Skin epidermis (tissue), 12 donors: ENCODE data around the gene RUSF1.
A peak's percentile ranks its signal among the peaks of the same experiment; 100 is the strongest.
"Not testable (repeated sequence)": the region's sequence is repeated elsewhere in the genome, so short reads cannot be mapped to it uniquely, and the experiment has no call there.

Experiments used
- H3K27ac ChIP-seq, 21 experiments: fragments of 200-600 bp; sonication (generic) in 11 of 21; one replicate each; pipeline ENCODE4 v1.5.0; 2020; ENCODE audit warnings: mild to moderate bottlenecking in 3 of 21, inconsistent platforms in 2 of 21, moderate library complexity in 2 of 21
- H3K4me3 ChIP-seq, 7 experiments: fragments of 200-600 bp; sonication (generic) in 2 of 7; one replicate each; pipeline ENCODE4 v1.5.0; 2020; ENCODE audit warnings: inconsistent platforms in 2 of 7, mild to moderate bottlenecking in 2 of 7, moderate library complexity in 1 of 7

The RUSF1 gene

DNA sequence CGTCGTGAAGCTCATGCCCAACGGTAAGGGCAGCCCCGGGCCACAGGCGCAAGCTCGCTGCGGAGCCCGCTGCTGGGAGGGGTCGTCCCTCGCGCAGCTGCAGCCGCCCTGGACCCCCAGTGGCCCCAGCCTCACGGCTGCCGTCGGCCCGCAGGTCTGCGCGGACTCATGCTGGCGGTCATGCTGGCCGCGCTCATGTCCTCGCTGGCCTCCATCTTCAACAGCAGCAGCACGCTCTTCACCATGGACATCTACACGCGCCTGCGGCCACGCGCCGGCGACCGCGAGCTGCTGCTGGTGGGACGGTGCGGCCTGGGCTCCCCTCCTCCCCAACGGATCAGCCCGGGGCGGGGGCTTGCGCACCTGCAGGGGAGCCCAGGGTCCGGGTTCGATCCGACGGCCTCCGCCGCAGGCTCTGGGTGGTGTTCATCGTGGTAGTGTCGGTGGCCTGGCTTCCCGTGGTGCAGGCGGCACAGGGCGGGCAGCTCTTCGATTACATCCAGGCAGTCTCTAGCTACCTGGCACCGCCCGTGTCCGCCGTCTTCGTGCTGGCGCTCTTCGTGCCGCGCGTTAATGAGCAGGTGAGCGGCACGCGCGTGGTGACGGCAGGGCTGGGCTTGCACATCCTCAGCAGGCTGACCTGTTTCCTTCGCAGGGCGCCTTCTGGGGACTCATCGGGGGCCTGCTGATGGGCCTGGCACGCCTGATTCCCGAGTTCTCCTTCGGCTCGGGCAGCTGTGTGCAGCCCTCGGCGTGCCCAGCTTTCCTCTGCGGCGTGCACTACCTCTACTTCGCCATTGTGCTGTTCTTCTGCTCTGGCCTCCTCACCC lies 19.5 kb downstream of the RUSF1 start:
- H3K27ac ChIP-seq = peak overlapping the region in 3 of 21 experiments; percentile 5 to 60 (median 37)
- H3K4me3 ChIP-seq = peak overlapping the region; percentile 24 to 49 (median 40)

DNA sequence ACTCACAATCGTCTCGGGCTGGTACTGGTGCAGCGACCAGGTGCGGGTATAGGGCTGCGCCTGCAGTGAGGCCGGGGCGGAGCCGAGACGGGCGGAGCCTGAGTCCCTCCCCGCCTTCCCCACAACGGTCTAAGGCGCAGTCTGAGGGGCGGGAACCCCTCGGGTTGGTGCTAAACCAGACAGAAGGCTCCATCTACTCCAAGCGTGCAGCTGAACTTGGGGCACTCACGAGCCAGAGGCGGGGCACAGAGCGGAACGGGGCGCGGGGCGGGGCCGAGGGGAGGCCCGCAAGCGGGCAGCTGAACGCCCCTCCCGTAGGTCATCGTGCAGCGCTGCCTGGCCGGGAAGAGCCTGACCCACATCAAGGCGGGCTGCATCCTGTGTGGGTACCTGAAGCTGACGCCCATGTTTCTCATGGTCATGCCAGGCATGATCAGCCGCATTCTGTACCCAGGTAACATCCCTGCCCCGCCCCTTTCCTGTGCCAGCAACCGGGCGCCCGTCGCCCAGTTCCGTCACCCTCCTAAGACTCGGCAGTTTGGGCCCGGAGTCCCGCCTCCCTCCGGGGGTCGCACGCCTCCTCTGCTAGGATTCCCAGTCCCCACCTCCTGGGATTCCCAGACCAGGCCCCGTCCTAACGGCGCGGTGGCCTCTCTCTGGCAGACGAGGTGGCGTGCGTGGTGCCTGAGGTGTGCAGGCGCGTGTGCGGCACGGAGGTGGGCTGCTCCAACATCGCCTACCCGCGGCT lies 20.3 kb downstream of the RUSF1 start:
- Histone ChIP-seq H3K27ac (peak overlapping the region in 7 of 21 experiments; percentile 5 to 60 (median 24)), H3K4me3 (peak overlapping the region; percentile 24 to 49 (median 40))

DNA sequence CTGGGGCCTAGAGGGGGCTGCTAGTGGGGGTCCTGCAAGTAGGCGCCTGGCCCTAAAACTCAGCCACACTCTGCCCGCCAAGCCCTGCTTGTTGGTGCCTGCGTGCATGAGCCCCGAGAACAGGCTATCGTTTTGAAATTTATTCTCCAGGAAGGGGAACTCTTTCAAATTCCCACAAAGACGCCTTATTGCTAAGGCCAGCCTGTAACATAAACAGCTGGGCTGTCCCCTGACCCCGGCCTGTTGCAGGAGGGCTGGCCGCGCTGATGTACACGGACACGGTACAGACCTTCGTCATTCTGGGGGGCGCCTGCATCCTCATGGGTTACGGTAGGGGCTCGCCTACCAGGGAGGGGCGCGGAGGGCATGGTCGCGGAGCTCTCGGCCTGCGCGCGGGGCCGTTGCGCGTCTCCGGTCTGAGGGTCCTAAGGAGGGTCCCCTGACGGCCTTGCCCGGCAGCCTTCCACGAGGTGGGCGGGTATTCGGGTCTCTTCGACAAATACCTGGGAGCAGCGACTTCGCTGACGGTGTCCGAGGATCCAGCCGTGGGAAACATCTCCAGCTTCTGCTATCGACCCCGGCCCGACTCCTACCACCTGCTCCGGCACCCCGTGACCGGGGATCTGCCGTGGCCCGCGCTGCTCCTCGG lies 21.0 kb downstream of the RUSF1 start:
- Histone ChIP-seq H3K4me3 (peak overlapping the region; percentile 24 to 49 (median 40)), H3K27ac (peak overlapping the region in 6 of 21 experiments; percentile 13 to 60 (median 30))

DNA sequence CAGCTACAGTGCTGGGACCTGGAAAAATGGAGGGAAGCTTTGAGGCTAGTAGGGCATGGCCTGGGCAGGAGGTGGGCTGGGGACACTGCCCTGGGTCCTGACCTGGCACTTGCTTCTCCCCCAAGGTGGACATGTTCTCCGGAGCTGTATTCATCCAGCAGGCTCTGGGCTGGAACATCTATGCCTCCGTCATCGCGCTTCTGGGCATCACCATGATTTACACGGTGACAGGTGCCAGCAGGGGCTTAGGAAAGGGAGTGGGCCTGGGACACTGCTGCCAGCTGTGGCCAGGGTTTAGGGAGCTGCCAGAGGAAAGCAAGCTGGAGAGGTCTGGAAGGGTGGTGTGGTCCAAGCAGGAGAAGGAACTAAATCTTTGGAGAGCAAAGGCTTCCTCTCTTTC lies 22.1 kb downstream of the RUSF1 start:
- no peak overlapping the region for H3K27ac ChIP-seq
- H3K4me3 ChIP-seq = no peak overlapping the region

DNA sequence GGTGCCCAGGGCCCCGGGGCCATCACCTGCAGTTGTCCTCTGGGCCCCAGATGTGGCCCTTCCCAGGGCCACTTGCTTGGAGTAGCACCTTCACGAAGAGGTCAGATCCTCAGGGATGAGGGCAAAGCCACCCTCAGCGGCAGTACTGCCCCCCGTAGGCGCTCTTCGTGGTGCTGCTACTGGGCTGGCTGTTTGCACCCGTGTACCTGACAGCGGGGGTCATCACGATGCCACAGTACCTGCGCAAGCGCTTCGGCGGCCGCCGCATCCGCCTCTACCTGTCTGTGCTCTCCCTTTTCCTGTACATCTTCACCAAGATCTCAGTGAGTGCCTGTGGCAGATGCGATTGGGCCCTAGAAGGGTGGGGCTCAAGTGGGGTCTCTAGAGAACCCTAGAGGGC lies 22.6 kb downstream of the RUSF1 start:
- H3K27ac ChIP-seq = no peak overlapping the region
- H3K4me3 ChIP-seq = no peak overlapping the region

DNA sequence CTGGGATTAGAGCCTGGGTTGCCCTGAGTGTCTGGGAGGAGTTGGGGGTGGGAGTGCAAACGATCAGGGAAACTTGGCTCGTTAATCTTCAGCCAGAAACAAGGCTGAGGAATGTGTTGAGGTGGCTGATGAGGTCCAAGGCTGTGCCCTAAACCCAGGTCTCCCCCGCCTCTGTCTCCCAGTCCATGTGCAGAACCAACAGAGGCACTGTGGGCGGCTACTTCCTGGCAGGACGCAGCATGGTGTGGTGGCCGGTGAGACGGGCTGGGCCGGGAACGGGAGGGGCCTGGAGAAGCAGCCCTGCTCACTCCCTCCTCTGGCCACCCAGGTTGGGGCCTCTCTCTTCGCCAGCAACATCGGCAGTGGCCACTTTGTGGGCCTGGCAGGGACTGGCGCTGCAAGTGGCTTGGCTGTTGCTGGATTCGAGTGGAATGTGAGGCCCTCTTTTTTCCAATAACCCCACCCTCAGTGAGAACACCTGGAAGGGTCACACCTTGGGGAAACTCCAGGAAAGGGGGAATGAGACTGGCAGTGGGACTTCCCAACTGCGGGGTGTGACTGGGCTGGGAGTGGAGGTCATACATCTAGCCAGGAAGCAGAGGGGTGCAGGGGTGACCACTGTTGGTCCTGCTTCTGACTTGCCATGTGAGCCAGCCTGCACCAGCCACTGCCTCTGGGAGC lies 23.6 kb downstream of the RUSF1 start:
- Histone ChIP-seq H3K27ac (no peak overlapping the region), H3K4me3 (no peak overlapping the region)

GRCh38 chr16:31484048-31484447 lies 24.1 kb downstream of the RUSF1 start:
- H3K4me3 ChIP-seq, H3K27ac ChIP-seq: not testable (repeated sequence)

- H3K27ac ChIP-seq = no peak within 1 kb of the TSS
- H3K4me3 ChIP-seq = no peak within 1 kb of the TSS
Measured at GRCh38 chr16:31483081-31483480, 25.1 kb downstream of the RUSF1 start, which contains the start of gene SLC5A2. Gene SLC5A2, plus strand, starts transcription at chr16:31483123. Its CDS starts 14 bp downstream, at chr16:31483137.

DNA sequence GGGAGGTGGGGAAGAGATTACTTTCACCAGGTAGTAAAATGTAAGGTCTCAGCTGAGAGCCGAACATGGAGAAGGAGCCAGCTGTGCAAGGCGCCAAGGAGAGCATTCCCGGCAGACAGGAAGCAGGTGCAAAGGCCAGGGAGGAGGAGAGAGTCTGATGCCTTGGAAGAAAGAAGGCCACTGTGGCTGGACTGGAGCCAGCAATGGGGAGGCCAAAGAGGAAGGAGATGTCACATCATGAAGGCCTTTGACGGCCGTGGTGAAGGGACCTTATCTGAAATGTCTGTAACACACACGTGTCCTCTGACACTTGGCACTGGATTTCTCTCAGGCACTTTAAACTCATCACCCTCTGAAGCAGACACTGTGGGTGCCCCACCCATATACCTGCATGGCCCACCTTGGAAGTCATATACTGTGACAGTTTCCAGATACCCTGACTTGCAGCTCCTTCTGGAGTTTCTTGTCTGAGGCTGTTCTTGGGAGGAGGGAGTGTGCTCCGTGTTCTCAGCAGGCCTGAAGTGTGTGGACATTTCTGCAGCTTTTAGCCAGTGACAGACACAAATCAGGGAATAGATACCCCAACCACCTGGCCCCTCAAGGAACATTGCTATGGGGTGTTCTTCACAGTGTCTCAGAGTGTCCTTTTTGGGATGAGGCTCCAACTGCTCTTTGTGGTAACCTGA lies 27.2 kb downstream of the RUSF1 start:
- H3K4me3 ChIP-seq = no peak overlapping the region
- H3K27ac ChIP-seq = no peak overlapping the region

DNA sequence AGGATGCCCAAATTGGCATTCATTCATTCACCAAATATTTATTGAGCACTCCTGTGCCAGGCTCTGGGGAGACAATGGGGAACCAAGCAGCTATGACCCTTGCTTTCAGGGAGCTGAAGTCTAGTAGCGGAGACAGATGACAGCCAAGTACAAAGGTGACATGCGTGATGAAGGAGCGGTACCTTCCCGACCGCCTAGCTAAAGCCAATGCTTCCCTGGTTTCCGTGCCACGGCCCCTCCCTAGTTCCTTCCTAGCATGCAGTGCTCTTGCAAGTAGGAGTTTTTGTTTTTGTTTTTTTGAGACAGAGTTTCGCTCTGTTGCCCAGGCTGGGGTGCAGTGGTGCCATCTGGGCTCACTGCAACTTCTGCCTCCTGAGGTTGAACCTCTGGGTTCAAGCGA lies 28.4 kb downstream of the RUSF1 start:
- Histone ChIP-seq H3K4me3 (no peak overlapping the region), H3K27ac (no peak overlapping the region)

DNA sequence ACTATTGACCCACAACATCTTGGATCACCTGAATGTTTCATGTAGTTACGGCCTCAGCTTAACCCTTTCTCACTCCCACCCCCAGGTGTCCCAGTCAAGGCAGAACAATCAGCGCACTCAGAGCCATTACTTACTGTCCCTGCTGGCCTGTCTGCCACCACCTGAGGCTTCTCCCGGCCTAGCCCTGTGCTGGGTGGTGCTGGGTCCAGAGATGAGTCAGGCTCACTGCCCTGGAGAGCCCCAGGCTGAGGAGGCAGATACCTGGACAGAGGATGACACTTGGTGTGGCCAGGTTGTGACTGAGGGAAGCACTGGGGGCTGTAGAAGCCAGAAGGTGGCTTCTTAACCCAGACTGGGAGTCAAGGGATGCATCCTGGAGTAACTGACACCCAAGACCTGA lies 29.2 kb downstream of the RUSF1 start:
- Histone ChIP-seq H3K27ac (no peak overlapping the region), H3K4me3 (no peak overlapping the region)

DNA sequence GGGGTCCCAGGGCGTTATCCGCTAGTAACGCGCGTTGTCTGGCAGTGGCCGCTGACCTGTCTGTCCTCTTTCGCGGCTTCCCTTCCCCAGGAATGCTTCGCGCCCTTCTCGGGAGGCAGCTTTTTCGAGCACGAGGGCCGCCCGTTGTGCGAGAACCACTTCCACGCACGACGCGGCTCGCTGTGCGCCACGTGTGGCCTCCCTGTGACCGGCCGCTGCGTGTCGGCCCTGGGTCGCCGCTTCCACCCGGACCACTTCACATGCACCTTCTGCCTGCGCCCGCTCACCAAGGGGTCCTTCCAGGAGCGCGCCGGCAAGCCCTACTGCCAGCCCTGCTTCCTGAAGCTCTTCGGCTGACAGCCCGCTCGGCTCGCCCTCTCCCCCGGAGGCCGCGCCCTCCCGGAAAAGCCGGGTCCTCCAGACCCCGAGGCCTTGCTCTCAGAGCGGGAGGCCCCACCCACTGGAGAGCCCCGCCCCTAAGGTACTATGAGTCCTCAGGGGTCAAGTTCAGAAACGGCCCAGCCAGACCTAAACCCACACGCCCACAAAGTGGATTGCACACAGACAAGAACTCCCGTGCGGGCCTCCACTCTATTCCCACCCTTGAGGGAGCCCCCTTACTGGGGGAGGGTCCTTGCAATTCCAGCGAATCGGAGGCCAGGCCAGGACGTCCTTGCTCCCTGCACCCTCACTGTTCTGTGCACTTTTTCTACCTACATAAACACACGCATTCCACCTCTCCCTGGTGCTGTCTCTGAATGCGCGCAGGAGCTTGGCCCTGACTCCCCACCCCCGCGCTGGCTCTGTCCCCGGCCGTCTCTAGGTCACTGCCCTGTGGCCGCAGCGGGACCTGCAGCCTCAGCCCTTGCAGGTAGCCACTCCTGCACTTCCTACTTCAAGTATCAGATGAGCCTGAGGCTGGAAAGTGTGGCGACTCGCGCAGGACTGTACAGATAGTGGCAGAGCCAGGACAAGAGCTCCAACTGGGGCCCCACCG lies 30.7 kb downstream of the RUSF1 start:
- Histone ChIP-seq H3K4me3 (peak overlapping the region; percentile 29 to 48 (median 39)), H3K27ac (peak overlapping the region in 11 of 21 experiments; percentile 9 to 75 (median 45))

GRCh38 chr16:31476303-31477219 lies 31.6 kb downstream of the RUSF1 start:
- Histone ChIP-seq H3K4me3 (peak overlapping the region; percentile 29 to 48 (median 39)), H3K27ac (peak overlapping the region in 15 of 21 experiments; percentile 6 to 75 (median 45))

DNA sequence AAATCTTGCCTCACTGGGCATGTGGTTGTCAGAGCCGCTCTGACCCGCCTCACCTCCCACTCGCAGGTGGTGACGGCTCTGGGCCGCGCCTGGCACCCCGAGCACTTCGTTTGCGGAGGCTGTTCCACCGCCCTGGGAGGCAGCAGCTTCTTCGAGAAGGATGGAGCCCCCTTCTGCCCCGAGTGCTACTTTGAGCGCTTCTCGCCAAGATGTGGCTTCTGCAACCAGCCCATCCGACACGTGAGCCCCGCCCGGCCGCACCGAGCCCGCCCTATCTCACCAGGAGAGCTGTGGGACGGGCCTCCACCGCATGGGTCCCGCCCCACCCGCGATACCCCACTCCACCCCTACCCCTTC lies 32.3 kb downstream of the RUSF1 start:
- peak overlapping the region; percentile 29 to 48 (median 39) for H3K4me3 ChIP-seq
- H3K27ac ChIP-seq = peak overlapping the region in 5 of 21 experiments; percentile 13 to 51 (median 46)

GRCh38 chr16:31474773-31475738 lies 33.1 kb downstream of the RUSF1 start:
- H3K4me3 ChIP-seq = no peak overlapping the region
- H3K27ac ChIP-seq = no peak overlapping the region
